ENCODE measurements around the gene SLC30A1.
"Not testable (repeated sequence)": the region's sequence is repeated elsewhere in the genome, so short reads cannot be mapped to it uniquely, and the experiment has no call there.

SLC30A1 gene

GRCh38 chr1:211541278-211541677, 37.7 kb downstream of the SLC30A1 start:
- H3K9ac ChIP-seq (ENCODE audit: low read length), result no peak overlapping the region
- no peak overlapping the region for H4K8ac ChIP-seq (ENCODE audit: low read depth, low read length)
- H3K9me3 ChIP-seq (ENCODE audit: insufficient read depth, low read depth, low read length), result peaks cover 7% of the 10 kb centered on the region
- H3K14ac ChIP-seq (ENCODE audit: low read length), result no peak overlapping the region
- H3K79me2 ChIP-seq (ENCODE audit: control insufficient read depth, insufficient read depth, low read length, poor library complexity), result no peaks in the 10 kb centered on the region
- no peak overlapping the region for H4K12ac ChIP-seq (ENCODE audit: low read depth, low read length)
- H3K18ac ChIP-seq (ENCODE audit: low read length), result no peak overlapping the region
- H2BK12ac ChIP-seq (ENCODE audit: low read length), result no peak overlapping the region
- no CpG with 5 or more reads among the region's 2 CpGs for WGBS (ENCODE audit: extremely low coverage, insufficient coverage, insufficient read length)
- H4K91ac ChIP-seq (ENCODE audit: low read depth, low read length), result no peak overlapping the region
- no peaks in the 10 kb centered on the region for H3K27me3 ChIP-seq (ENCODE audit: insufficient read depth, low read length)
- H2BK120ac ChIP-seq (ENCODE audit: insufficient read depth, low read length, poor library complexity), result no peak overlapping the region
- no peak overlapping the region for H3K23ac ChIP-seq (ENCODE audit: low read length)
- H3K4me1 ChIP-seq (ENCODE audit: control insufficient read depth in 1 of 2, insufficient read depth in 2 of 2, low read length in 2 of 2), result peaks cover 0 to 5% of the 10 kb centered on the region in 2 experiments
- no peak overlapping the region for H2AFZ ChIP-seq (ENCODE audit: insufficient read depth, low read length, poor library complexity)
- no peak overlapping the region for H2BK5ac ChIP-seq (ENCODE audit: low read depth, low read length, poor library complexity)
- peak overlapping the region; percentile 27 for H3K27ac ChIP-seq (ENCODE audit: low read depth, low read length)
- H3K4me2 ChIP-seq (ENCODE audit: low read length), result no peak overlapping the region
- H2AK5ac ChIP-seq (ENCODE audit: low read length), result no peak overlapping the region
- no peaks in the 10 kb centered on the region for H3K79me1 ChIP-seq (ENCODE audit: low read length)
- no peak for DNase-seq
- no peaks in the 10 kb centered on the region for H3K36me3 ChIP-seq (ENCODE audit: control insufficient read depth in 1 of 2, insufficient read depth in 2 of 2, low read length in 2 of 2)
- no peak overlapping the region for H3K4ac ChIP-seq (ENCODE audit: low read depth, low read length)
- no peak overlapping the region for H3K4me3 ChIP-seq (ENCODE audit: low read depth, low read length)

- not testable (repeated sequence) for H2BK5ac ChIP-seq (ENCODE audit: low read depth, low read length, poor library complexity); H2BK12ac ChIP-seq (ENCODE audit: low read length); H3K4me2 ChIP-seq (ENCODE audit: low read length); H3K18ac ChIP-seq (ENCODE audit: low read length); H3K27me3 ChIP-seq (ENCODE audit: insufficient read depth, low read length); H3K4me3 ChIP-seq (ENCODE audit: low read depth, low read length); H3K23ac ChIP-seq (ENCODE audit: low read length); H3K9me3 ChIP-seq (ENCODE audit: insufficient read depth, low read depth, low read length); H3K14ac ChIP-seq (ENCODE audit: low read length); H4K91ac ChIP-seq (ENCODE audit: low read depth, low read length); H2BK120ac ChIP-seq (ENCODE audit: insufficient read depth, low read length, poor library complexity); H3K79me2 ChIP-seq (ENCODE audit: control insufficient read depth, insufficient read depth, low read length, poor library complexity); H2AK5ac ChIP-seq (ENCODE audit: low read length); H3K27ac ChIP-seq (ENCODE audit: low read depth, low read length); H4K12ac ChIP-seq (ENCODE audit: low read depth, low read length); DNase-seq; H3K79me1 ChIP-seq (ENCODE audit: low read length); H3K4ac ChIP-seq (ENCODE audit: low read depth, low read length); H3K9ac ChIP-seq (ENCODE audit: low read length); H3K4me1 ChIP-seq (ENCODE audit: control insufficient read depth in 1 of 2, insufficient read depth in 2 of 2, low read length in 2 of 2); H4K8ac ChIP-seq (ENCODE audit: low read depth, low read length); H2AFZ ChIP-seq (ENCODE audit: insufficient read depth, low read length, poor library complexity); H3K36me3 ChIP-seq (ENCODE audit: control insufficient read depth in 1 of 2, insufficient read depth in 2 of 2, low read length in 2 of 2)
- WGBS (ENCODE audit: extremely low coverage, insufficient coverage, insufficient read length), result no CpG with 5 or more reads among the region's 1 CpG
Measured at GRCh38 chr1:211540824-211541223, 38.1 kb downstream of the SLC30A1 start.

- H3K9ac ChIP-seq (ENCODE audit: low read length), result no peak overlapping the region
- H2AFZ ChIP-seq (ENCODE audit: insufficient read depth, low read length, poor library complexity), result no peak overlapping the region
- no peak overlapping the region for H3K4ac ChIP-seq (ENCODE audit: low read depth, low read length)
- peaks cover 7% of the 10 kb centered on the region for H3K9me3 ChIP-seq (ENCODE audit: insufficient read depth, low read depth, low read length)
- no peak overlapping the region for H3K4me3 ChIP-seq (ENCODE audit: low read depth, low read length)
- H3K79me2 ChIP-seq (ENCODE audit: control insufficient read depth, insufficient read depth, low read length, poor library complexity), result no peaks in the 10 kb centered on the region
- H3K4me2 ChIP-seq (ENCODE audit: low read length), result no peak overlapping the region
- no peaks in the 10 kb centered on the region for H3K27me3 ChIP-seq (ENCODE audit: insufficient read depth, low read length)
- no peak overlapping the region for H3K23ac ChIP-seq (ENCODE audit: low read length)
- H3K27ac ChIP-seq (ENCODE audit: low read depth, low read length), result no peak overlapping the region
- no peak overlapping the region for H4K12ac ChIP-seq (ENCODE audit: low read depth, low read length)
- no peak overlapping the region for H2BK12ac ChIP-seq (ENCODE audit: low read length)
- no peak overlapping the region for H4K91ac ChIP-seq (ENCODE audit: low read depth, low read length)
- H3K79me1 ChIP-seq (ENCODE audit: low read length), result no peaks in the 10 kb centered on the region
- DNase-seq, result no peak
- WGBS (ENCODE audit: extremely low coverage, insufficient coverage, insufficient read length), result no CpG with 5 or more reads among the region's 8 CpGs
- H2BK5ac ChIP-seq (ENCODE audit: low read depth, low read length, poor library complexity), result no peak overlapping the region
- H3K14ac ChIP-seq (ENCODE audit: low read length), result no peak overlapping the region
- H2AK5ac ChIP-seq (ENCODE audit: low read length), result no peak overlapping the region
- H4K8ac ChIP-seq (ENCODE audit: low read depth, low read length), result no peak overlapping the region
- no peak overlapping the region for H2BK120ac ChIP-seq (ENCODE audit: insufficient read depth, low read length, poor library complexity)
- peaks cover 0 to 8% of the 10 kb centered on the region in 2 experiments for H3K4me1 ChIP-seq (ENCODE audit: control insufficient read depth in 1 of 2, insufficient read depth in 2 of 2, low read length in 2 of 2)
- no peaks in the 10 kb centered on the region for H3K36me3 ChIP-seq (ENCODE audit: control insufficient read depth in 1 of 2, insufficient read depth in 2 of 2, low read length in 2 of 2)
- H3K18ac ChIP-seq (ENCODE audit: low read length), result no peak overlapping the region
Measured at GRCh38 chr1:211538287-211538686, 40.7 kb downstream of the SLC30A1 start.

GRCh38 chr1:211537253-211537652, 41.7 kb downstream of the SLC30A1 start:
- H3K79me1 ChIP-seq (ENCODE audit: low read length), result no peaks in the 10 kb centered on the region
- H3K9ac ChIP-seq (ENCODE audit: low read length), result no peak overlapping the region
- H2BK5ac ChIP-seq (ENCODE audit: low read depth, low read length, poor library complexity), result no peak overlapping the region
- H4K12ac ChIP-seq (ENCODE audit: low read depth, low read length), result no peak overlapping the region
- no peak overlapping the region for H3K4me3 ChIP-seq (ENCODE audit: low read depth, low read length)
- H4K8ac ChIP-seq (ENCODE audit: low read depth, low read length), result no peak overlapping the region
- H2BK120ac ChIP-seq (ENCODE audit: insufficient read depth, low read length, poor library complexity), result no peak overlapping the region
- no peak overlapping the region for H2AK5ac ChIP-seq (ENCODE audit: low read length)
- no peak overlapping the region for H2BK12ac ChIP-seq (ENCODE audit: low read length)
- H3K14ac ChIP-seq (ENCODE audit: low read length), result no peak overlapping the region
- no peak overlapping the region for H2AFZ ChIP-seq (ENCODE audit: insufficient read depth, low read length, poor library complexity)
- peaks cover 0 to 3% of the 10 kb centered on the region in 2 experiments for H3K4me1 ChIP-seq (ENCODE audit: control insufficient read depth in 1 of 2, insufficient read depth in 2 of 2, low read length in 2 of 2)
- H3K9me3 ChIP-seq (ENCODE audit: insufficient read depth, low read depth, low read length), result peaks cover 7% of the 10 kb centered on the region
- DNase-seq, result no peak
- H4K91ac ChIP-seq (ENCODE audit: low read depth, low read length), result no peak overlapping the region
- H3K27ac ChIP-seq (ENCODE audit: low read depth, low read length), result no peak overlapping the region
- no peaks in the 10 kb centered on the region for H3K36me3 ChIP-seq (ENCODE audit: control insufficient read depth in 1 of 2, insufficient read depth in 2 of 2, low read length in 2 of 2)
- H3K79me2 ChIP-seq (ENCODE audit: control insufficient read depth, insufficient read depth, low read length, poor library complexity), result no peaks in the 10 kb centered on the region
- no peaks in the 10 kb centered on the region for H3K27me3 ChIP-seq (ENCODE audit: insufficient read depth, low read length)
- H3K4ac ChIP-seq (ENCODE audit: low read depth, low read length), result no peak overlapping the region
- H3K23ac ChIP-seq (ENCODE audit: low read length), result no peak overlapping the region
- no peak overlapping the region for H3K4me2 ChIP-seq (ENCODE audit: low read length)
- WGBS (ENCODE audit: extremely low coverage, insufficient coverage, insufficient read length), result no CpG with 5 or more reads among the region's 4 CpGs
- H3K18ac ChIP-seq (ENCODE audit: low read length), result no peak overlapping the region
